ENCODE measurements around the gene TNFRSF8. TPM values are rescaled to one million over a fixed set of nuclear protein-coding genes. Genes with fewer than 3 reads are reported as not detected.
A peak's percentile ranks its signal among the peaks of the same experiment; 100 is the strongest.

The TNFRSF8 gene
- total and polyA plus RNA-seq, 2 donors (not counting 1 experiment from before 2014, with no cell fraction given) = 0.05 TPM; not detected in 1

DNA sequence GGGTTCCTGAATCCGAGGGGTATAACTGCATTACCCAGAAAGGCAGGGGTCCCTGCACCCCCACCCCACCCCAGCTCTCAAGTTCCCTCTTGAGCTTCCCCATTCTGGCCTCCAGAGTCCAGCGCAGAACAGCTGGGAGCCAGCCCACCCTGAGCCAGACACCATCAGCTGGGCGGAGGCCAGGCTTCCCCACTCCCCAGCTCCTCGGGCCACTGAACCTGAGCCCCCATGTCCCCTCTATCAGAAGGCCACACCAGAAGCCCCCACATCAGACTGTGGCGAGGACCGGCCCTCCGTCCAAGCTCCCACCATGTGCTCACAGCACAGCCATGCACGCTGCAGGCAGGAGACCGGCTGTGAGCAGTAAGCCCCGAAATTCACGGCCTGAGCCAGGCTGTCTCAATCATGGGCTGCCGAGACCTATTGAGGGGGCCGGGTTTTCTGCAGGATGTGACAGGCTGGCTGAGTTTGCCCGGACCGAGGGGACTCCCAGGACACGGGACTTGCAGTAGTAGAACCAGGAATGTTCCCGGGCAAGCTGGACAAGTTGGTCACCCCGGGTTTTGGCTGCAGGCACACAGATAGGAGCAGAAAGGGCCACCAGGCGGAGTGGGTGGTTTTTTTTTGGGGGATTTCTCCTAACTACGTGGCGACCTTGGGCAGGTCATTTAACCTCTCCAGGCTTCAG is 78.2 kb downstream of the TNFRSF8 start:
- no peak overlapping the region for H3K4me2 ChIP-seq (ENCODE audit: extremely low read depth, insufficient read depth, low read length)
- H4K20me1 ChIP-seq (ENCODE audit: control insufficient read depth, extremely low read depth, insufficient read depth, low read length) = no peaks in the 10 kb centered on the region
- no peak for TF ChIP-seq EZH2 (IDR thresholded peaks at IDR 0.05; ENCODE audit: low read length, missing control alignments)
- TF ChIP-seq, protein P1, sequence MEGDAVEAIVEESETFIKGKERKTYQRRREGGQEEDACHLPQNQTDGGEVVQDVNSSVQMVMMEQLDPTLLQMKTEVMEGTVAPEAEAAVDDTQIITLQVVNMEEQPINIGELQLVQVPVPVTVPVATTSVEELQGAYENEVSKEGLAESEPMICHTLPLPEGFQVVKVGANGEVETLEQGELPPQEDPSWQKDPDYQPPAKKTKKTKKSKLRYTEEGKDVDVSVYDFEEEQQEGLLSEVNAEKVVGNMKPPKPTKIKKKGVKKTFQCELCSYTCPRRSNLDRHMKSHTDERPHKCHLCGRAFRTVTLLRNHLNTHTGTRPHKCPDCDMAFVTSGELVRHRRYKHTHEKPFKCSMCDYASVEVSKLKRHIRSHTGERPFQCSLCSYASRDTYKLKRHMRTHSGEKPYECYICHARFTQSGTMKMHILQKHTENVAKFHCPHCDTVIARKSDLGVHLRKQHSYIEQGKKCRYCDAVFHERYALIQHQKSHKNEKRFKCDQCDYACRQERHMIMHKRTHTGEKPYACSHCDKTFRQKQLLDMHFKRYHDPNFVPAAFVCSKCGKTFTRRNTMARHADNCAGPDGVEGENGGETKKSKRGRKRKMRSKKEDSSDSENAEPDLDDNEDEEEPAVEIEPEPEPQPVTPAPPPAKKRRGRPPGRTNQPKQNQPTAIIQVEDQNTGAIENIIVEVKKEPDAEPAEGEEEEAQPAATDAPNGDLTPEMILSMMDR (conservative IDR thresholded peaks at IDR 0.05 in 1 of 2, IDR thresholded peaks at IDR 0.05 in 1 of 2; ENCODE audit: low read depth in 1 of 2, low read length in 2 of 2) = no peak
- no peaks in the 10 kb centered on the region for H3K36me3 ChIP-seq (ENCODE audit: control insufficient read depth, insufficient read depth, low read length)
- no peaks in the 10 kb centered on the region for H3K79me2 ChIP-seq (ENCODE audit: control insufficient read depth, insufficient read depth, low read length)
- H2AFZ ChIP-seq (ENCODE audit: low read length) = no peak overlapping the region
- H3K27ac ChIP-seq (ENCODE audit: insufficient read depth, low read length) = no peak overlapping the region
- DNase-seq (ENCODE audit: low read depth in 2 of 2) = no peak
- peaks cover 12% of the 10 kb centered on the region for H3K4me1 ChIP-seq (ENCODE audit: control insufficient read depth, extremely low read depth, insufficient read depth, low read length)
- no peaks in the 10 kb centered on the region for H3K27me3 ChIP-seq (ENCODE audit: control insufficient read depth, insufficient read depth, low read length)
- no peak overlapping the region for H3K9ac ChIP-seq (ENCODE audit: insufficient read depth, low read length)
- H3K9me3 ChIP-seq (ENCODE audit: control insufficient read depth, insufficient read depth, low read depth, low read length) = no peaks in the 10 kb centered on the region
- no peak overlapping the region for H3K4me3 ChIP-seq (replicated peaks in 1 of 4; ENCODE audit: control extremely low read depth in 1 of 4, insufficient read depth in 1 of 4, low read depth in 3 of 4, low read length in 4 of 4)

DNA sequence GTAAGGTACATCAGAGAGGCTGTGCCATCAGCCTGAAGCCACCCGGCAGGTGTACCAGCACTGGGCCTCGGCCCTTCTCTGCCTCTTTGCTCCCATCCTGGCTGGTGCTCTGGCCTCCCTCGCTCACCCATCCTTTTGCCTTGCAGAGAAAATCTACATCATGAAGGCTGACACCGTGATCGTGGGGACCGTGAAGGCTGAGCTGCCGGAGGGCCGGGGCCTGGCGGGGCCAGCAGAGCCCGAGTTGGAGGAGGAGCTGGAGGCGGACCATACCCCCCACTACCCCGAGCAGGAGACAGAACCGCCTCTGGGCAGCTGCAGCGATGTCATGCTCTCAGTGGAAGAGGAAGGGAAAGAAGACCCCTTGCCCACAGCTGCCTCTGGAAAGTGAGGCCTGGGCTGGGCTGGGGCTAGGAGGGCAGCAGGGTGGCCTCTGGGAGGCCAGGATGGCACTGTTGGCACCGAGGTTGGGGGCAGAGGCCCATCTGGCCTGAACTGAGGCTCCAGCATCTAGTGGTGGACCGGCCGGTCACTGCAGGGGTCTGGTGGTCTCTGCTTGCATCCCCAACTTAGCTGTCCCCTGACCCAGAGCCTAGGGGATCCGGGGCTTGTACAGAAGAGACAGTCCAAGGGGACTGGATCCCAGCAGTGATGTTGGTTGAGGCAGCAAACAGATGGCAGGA is 79.2 kb downstream of the TNFRSF8 start:
- Histone ChIP-seq H3K27ac (ENCODE audit: insufficient read depth, low read length) (no peak overlapping the region), H3K36me3 (ENCODE audit: control insufficient read depth, insufficient read depth, low read length) (peaks cover 2% of the 10 kb centered on the region), H3K4me1 (ENCODE audit: control insufficient read depth, extremely low read depth, insufficient read depth, low read length) (peaks cover 16% of the 10 kb centered on the region), H3K79me2 (ENCODE audit: control insufficient read depth, insufficient read depth, low read length) (no peaks in the 10 kb centered on the region), H2AFZ (ENCODE audit: low read length) (no peak overlapping the region), H3K9ac (ENCODE audit: insufficient read depth, low read length) (no peak overlapping the region), H3K9me3 (ENCODE audit: control insufficient read depth, insufficient read depth, low read depth, low read length) (no peaks in the 10 kb centered on the region), H3K4me2 (ENCODE audit: extremely low read depth, insufficient read depth, low read length) (no peak overlapping the region), H3K4me3 (replicated peaks in 1 of 4; ENCODE audit: control extremely low read depth in 1 of 4, insufficient read depth in 1 of 4, low read depth in 3 of 4, low read length in 4 of 4) (no peak overlapping the region), H3K27me3 (ENCODE audit: control insufficient read depth, insufficient read depth, low read length) (no peaks in the 10 kb centered on the region), H4K20me1 (ENCODE audit: control insufficient read depth, extremely low read depth, insufficient read depth, low read length) (no peaks in the 10 kb centered on the region)
- TF ChIP-seq EZH2 (IDR thresholded peaks at IDR 0.05; ENCODE audit: low read length, missing control alignments) = no peak
- TF ChIP-seq, protein P1 (conservative IDR thresholded peaks at IDR 0.05 in 1 of 2, IDR thresholded peaks at IDR 0.05 in 1 of 2; ENCODE audit: low read depth in 1 of 2, low read length in 2 of 2) = no peak
- no peak for DNase-seq (ENCODE audit: low read depth in 2 of 2)

DNA sequence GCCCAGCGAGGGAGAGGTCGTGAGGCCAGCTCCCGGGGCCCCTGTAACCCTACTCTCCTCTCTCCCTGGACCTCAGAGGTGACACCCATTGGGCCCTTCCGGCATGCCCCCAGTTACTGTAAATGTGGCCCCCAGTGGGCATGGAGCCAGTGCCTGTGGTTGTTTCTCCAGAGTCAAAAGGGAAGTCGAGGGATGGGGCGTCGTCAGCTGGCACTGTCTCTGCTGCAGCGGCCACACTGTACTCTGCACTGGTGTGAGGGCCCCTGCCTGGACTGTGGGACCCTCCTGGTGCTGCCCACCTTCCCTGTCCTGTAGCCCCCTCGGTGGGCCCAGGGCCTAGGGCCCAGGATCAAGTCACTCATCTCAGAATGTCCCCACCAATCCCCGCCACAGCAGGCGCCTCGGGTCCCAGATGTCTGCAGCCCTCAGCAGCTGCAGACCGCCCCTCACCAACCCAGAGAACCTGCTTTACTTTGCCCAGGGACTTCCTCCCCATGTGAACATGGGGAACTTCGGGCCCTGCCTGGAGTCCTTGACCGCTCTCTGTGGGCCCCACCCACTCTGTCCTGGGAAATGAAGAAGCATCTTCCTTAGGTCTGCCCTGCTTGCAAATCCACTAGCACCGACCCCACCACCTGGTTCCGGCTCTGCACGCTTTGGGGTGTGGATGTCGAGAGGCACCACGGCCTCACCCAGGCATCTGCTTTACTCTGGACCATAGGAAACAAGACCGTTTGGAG is 80.0 kb downstream of the TNFRSF8 start:
- H3K9ac ChIP-seq (ENCODE audit: insufficient read depth, low read length) = peak overlapping the region; percentile 23
- H3K27me3 ChIP-seq (ENCODE audit: control insufficient read depth, insufficient read depth, low read length) = no peaks in the 10 kb centered on the region
- peaks cover 18% of the 10 kb centered on the region for H3K4me1 ChIP-seq (ENCODE audit: control insufficient read depth, extremely low read depth, insufficient read depth, low read length)
- H3K36me3 ChIP-seq (ENCODE audit: control insufficient read depth, insufficient read depth, low read length) = peaks cover 2% of the 10 kb centered on the region
- no peaks in the 10 kb centered on the region for H3K79me2 ChIP-seq (ENCODE audit: control insufficient read depth, insufficient read depth, low read length)
- TF ChIP-seq EZH2 (IDR thresholded peaks at IDR 0.05; ENCODE audit: low read length, missing control alignments) = no peak
- TF ChIP-seq, protein P1 (conservative IDR thresholded peaks at IDR 0.05 in 1 of 2, IDR thresholded peaks at IDR 0.05 in 1 of 2; ENCODE audit: low read depth in 1 of 2, low read length in 2 of 2) = no peak
- DNase-seq (ENCODE audit: low read depth in 2 of 2) = no peak
- H3K4me3 ChIP-seq (replicated peaks in 1 of 4; ENCODE audit: control extremely low read depth in 1 of 4, insufficient read depth in 1 of 4, low read depth in 3 of 4, low read length in 4 of 4) = no peak overlapping the region
- H3K9me3 ChIP-seq (ENCODE audit: control insufficient read depth, insufficient read depth, low read depth, low read length) = no peaks in the 10 kb centered on the region
- H2AFZ ChIP-seq (ENCODE audit: low read length) = peak overlapping the region; percentile 73
- peak overlapping the region; percentile 91 for H3K27ac ChIP-seq (ENCODE audit: insufficient read depth, low read length)
- no peaks in the 10 kb centered on the region for H4K20me1 ChIP-seq (ENCODE audit: control insufficient read depth, extremely low read depth, insufficient read depth, low read length)
- H3K4me2 ChIP-seq (ENCODE audit: extremely low read depth, insufficient read depth, low read length) = no peak overlapping the region
